Fibroblast of villous mesenchyme (primary cell): ENCODE measurements around the gene DUXB. TPM values are rescaled to one million over a fixed set of nuclear protein-coding genes. Genes with fewer than 3 reads are reported as not detected.

Experiments
- DNase-seq: peaks from one replicate; pipeline ENCODE4 v3.0.0-alpha.2; 2010; ENCODE audit warnings: low read depth
- H3K4me3 ChIP-seq: 2 replicates; pipeline ENCODE4 v1.5.1; 2011; ENCODE audit warnings: low read depth, mild to moderate bottlenecking, low read length
- total RNA-seq: library from RNA; depleted of rRNA; stranded (reverse); fragments of >200 nt; gene quantifications from 2 replicates; pipeline ENCODE4 v1.2.3, GENCODE V29; 2012
- TF ChIP-seq, protein P1 (sequence below): IDR thresholded peaks from 2 replicates; pipeline ENCODE4 v1.5.1; 2012; ENCODE audit warnings: low read depth, mild to moderate bottlenecking, low read length; ENCODE audit not compliant: insufficient read depth

Gene DUXB
- total RNA-seq, 1 donor, result not detected

DNA sequence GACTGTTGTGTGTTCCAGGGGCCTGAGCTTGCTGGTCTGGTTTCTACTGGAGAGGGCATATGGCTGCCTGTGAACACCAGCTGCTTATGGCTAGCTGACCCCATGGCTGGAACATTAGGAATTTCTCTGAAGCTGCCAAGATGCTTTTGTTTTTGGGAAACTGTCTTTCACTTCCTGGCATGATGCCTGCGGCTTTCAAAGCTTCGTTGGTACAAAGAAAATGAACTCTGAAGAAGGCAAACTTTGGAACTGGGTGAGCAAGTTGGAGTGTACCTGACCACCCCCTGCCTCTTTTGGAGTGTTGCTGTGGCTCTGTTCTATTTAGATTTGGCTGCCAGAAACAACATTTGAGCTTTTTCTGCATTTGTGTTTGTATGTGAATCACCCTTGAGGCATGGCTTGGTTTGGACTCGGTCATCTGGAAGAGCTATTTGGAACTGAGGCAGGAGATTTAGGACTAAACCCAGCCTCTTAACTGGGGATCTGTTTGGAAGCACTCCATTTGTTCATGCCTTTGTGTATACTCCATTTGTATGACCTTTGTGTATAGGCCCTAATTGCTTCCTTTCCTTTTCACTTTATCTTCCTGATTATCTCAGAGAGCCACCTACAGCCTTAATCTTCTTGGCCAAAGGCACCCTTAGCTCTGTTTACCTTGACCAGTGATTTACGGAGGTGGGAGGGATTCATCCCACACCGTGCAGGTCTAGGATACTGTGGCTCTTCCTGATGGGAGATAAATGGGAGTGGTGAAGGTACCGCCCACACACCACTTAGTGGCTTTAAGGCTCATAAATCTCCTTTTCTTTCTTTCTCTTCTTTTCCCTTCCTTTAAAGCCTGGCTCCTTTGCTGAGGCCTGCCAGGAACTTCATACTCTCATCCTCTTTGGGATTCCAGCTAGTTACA, 32.3 kb upstream of the DUXB start:
- DNase-seq, result peak; percentile 40
- H3K4me3 ChIP-seq, result no peak overlapping the region
- TF ChIP-seq, protein P1, sequence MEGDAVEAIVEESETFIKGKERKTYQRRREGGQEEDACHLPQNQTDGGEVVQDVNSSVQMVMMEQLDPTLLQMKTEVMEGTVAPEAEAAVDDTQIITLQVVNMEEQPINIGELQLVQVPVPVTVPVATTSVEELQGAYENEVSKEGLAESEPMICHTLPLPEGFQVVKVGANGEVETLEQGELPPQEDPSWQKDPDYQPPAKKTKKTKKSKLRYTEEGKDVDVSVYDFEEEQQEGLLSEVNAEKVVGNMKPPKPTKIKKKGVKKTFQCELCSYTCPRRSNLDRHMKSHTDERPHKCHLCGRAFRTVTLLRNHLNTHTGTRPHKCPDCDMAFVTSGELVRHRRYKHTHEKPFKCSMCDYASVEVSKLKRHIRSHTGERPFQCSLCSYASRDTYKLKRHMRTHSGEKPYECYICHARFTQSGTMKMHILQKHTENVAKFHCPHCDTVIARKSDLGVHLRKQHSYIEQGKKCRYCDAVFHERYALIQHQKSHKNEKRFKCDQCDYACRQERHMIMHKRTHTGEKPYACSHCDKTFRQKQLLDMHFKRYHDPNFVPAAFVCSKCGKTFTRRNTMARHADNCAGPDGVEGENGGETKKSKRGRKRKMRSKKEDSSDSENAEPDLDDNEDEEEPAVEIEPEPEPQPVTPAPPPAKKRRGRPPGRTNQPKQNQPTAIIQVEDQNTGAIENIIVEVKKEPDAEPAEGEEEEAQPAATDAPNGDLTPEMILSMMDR, result no peak

DNA sequence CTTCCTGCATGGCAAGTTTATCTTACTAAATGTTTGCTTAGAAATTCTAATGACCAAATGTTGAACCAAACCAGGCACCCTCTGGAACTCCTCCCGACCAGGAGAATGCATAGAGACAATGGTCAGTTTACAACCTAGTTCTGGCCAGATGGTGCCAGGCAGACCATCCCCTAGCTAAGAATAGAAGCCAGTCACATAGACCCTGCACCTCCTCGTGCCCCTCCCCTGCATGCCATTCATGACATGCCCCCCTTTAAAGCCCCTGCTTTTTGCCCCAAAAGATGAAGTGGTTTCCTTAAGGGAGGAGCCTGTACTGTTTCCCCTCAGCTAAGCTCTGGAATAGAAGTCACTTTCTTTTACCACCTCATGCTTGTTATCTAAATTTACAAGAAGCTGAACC, 31.6 kb upstream of the DUXB start:
- H3K4me3 ChIP-seq, result no peak overlapping the region
- no peak for DNase-seq

DNA sequence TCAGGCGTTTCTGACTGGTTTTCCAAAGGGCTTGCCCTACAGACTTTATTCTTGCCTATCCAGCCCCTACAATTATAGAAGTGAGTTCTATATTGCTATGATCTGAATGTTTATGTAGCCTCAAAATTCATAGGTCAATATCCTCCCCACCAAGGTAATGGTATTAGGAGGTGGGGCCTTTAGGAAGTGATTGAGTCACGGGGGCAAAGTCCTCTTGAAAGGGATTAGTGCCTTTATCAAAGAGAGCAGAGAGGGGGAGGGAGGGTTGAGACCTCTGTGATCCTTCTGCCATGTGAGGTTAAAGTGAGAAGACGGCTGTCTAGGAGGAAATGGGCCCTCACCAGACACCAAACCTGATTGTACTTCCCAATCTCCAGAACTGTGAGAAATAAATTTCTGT, 26.0 kb upstream of the DUXB start:
- TF ChIP-seq, protein P1, result no peak
- H3K4me3 ChIP-seq, result no peak overlapping the region
- DNase-seq, result no peak

More for the DNA sequence above, 31.6 kb upstream of the DUXB start:
- TF ChIP-seq, protein P1, result no peak

- H3K4me3 ChIP-seq, result no peak within 1 kb of the TSS
- TF ChIP-seq, protein P1, result no peak
- DNase-seq, result no peak
Observed at GRCh38 chr16:75726390-75726789, 25.1 kb upstream of the DUXB start, which contains the start of gene CPHXL. Gene CPHXL, minus strand, starts transcription at chr16:75726490. Its CDS starts 48 bp downstream, at chr16:75726442.

DNA sequence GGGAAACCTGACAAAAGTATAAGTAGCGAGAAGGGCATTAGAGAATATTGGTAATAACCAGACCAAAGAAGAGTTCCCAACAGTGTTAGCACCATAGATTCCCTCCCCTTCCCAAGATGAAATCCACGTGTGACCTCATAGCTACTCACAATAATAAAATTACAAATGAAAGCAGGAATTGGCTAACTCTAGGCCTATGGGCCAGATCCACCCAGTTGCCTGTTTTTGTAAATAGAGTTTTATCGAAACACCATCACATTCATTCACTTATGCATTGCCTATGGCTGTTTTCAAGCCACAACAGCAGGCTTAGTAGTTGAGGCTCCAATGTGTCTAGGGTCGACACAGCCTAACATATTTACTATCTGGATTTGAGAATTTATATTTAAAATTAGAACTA, 17.2 kb upstream of the DUXB start:
- TF ChIP-seq, protein P1, result no peak
- H3K4me3 ChIP-seq, result no peak overlapping the region
- no peak for DNase-seq

- DNase-seq, result no peak
- no peak overlapping the region for H3K4me3 ChIP-seq
- TF ChIP-seq, protein P1, result no peak
Observed at GRCh38 chr16:75714661-75715060, 13.4 kb upstream of the DUXB start.
